ENCODE results near the gene PAX6. TPM values are rescaled to one million over a fixed set of nuclear protein-coding genes. Genes with fewer than 3 reads are reported as not detected.

The PAX6 gene
- total RNA-seq, 1 experiment from 2014 or later, result 0.49 TPM

DNA sequence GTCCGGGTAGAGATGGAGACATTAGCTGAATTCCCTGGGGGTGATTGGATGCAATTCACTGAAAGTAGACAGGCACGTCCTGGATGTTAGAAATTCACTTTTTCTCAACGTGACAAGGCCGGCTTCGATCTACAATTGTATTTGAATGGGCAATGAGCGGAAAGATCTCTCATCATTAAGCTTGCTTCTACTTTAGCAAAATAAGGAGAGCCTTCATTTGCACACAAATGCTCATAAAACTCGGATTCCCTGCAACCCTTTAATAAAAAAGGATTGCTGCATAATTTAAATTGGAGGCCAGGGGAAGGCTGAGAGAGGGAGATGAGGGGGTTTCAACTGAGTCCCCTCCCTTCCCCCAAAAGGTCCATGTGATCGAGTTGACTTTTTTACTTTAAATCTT is 10.6 kb upstream of the PAX6 start:
- no TSS peak for BruUV-seq (replicated peaks)
- Histone ChIP-seq H3K27me3 (ENCODE audit: control insufficient read depth, insufficient read depth, low read length) (peaks cover 2% of the 10 kb centered on the region; the same call in 1 of the 2 replicates), H3K36me3 (ENCODE audit: control insufficient read depth, insufficient read depth, low read length) (no peaks in the 10 kb centered on the region), H3K27ac (ENCODE audit: low read length) (no peak overlapping the region), H3K9me3 (ENCODE audit: control insufficient read depth, insufficient read depth, low read depth, low read length) (no peaks in the 10 kb centered on the region), H3K4me3 (ENCODE audit: low read depth in 2 of 2, low read length in 2 of 2) (no peak overlapping the region), H3K4me1 (ENCODE audit: control insufficient read depth, insufficient read depth, low read length) (no peaks in the 10 kb centered on the region)
- POLR2A ChIA-PET, result no interaction called here
- TF ChIP-seq, protein P1, sequence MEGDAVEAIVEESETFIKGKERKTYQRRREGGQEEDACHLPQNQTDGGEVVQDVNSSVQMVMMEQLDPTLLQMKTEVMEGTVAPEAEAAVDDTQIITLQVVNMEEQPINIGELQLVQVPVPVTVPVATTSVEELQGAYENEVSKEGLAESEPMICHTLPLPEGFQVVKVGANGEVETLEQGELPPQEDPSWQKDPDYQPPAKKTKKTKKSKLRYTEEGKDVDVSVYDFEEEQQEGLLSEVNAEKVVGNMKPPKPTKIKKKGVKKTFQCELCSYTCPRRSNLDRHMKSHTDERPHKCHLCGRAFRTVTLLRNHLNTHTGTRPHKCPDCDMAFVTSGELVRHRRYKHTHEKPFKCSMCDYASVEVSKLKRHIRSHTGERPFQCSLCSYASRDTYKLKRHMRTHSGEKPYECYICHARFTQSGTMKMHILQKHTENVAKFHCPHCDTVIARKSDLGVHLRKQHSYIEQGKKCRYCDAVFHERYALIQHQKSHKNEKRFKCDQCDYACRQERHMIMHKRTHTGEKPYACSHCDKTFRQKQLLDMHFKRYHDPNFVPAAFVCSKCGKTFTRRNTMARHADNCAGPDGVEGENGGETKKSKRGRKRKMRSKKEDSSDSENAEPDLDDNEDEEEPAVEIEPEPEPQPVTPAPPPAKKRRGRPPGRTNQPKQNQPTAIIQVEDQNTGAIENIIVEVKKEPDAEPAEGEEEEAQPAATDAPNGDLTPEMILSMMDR (IDR thresholded peaks at IDR 0.05), result no peak
- TF ChIP-seq TCF7L2 (IDR thresholded peaks at IDR 0.05; ENCODE audit: low read depth, low read length) (no peak), SIN3A (IDR thresholded peaks at IDR 0.05; ENCODE audit: borderline replicate concordance, insufficient read depth, low read depth, low read length) (no peak), POLR2AphosphoS5 (IDR thresholded peaks at IDR 0.05; ENCODE audit: low read depth, low read length) (no peak)
- TF ChIP-seq, protein P2, sequence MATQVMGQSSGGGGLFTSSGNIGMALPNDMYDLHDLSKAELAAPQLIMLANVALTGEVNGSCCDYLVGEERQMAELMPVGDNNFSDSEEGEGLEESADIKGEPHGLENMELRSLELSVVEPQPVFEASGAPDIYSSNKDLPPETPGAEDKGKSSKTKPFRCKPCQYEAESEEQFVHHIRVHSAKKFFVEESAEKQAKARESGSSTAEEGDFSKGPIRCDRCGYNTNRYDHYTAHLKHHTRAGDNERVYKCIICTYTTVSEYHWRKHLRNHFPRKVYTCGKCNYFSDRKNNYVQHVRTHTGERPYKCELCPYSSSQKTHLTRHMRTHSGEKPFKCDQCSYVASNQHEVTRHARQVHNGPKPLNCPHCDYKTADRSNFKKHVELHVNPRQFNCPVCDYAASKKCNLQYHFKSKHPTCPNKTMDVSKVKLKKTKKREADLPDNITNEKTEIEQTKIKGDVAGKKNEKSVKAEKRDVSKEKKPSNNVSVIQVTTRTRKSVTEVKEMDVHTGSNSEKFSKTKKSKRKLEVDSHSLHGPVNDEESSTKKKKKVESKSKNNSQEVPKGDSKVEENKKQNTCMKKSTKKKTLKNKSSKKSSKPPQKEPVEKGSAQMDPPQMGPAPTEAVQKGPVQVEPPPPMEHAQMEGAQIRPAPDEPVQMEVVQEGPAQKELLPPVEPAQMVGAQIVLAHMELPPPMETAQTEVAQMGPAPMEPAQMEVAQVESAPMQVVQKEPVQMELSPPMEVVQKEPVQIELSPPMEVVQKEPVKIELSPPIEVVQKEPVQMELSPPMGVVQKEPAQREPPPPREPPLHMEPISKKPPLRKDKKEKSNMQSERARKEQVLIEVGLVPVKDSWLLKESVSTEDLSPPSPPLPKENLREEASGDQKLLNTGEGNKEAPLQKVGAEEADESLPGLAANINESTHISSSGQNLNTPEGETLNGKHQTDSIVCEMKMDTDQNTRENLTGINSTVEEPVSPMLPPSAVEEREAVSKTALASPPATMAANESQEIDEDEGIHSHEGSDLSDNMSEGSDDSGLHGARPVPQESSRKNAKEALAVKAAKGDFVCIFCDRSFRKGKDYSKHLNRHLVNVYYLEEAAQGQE (IDR thresholded peaks at IDR 0.05; ENCODE audit: insufficient read depth in 1 of 2, low read depth in 2 of 2, low read length in 1 of 2), result no peak
- ATAC-seq, result no peak
- CTCF ChIA-PET, result no interaction called here
- DNase-seq (ENCODE audit: low read depth, low spot score), result no peak
- in situ Hi-C loops (cut with HindIII; ENCODE audit: low pct_unique_long_range_greater_than_20kb, low sequenced_read_pairs), result no loop called here
- intact Hi-C loops (cut with micrococcal nuclease; ENCODE audit: unreplicated experiment), result no loop called here

- H3K9me3 ChIP-seq (ENCODE audit: control insufficient read depth, insufficient read depth, low read depth, low read length), result no peaks in the 10 kb centered on the region
- ATAC-seq (no peak), DNase-seq (ENCODE audit: low read depth, low spot score) (no peak)
- in situ Hi-C loops (cut with HindIII; ENCODE audit: low pct_unique_long_range_greater_than_20kb, low sequenced_read_pairs) (no loop called here), intact Hi-C loops (cut with micrococcal nuclease; ENCODE audit: unreplicated experiment) (no loop called here)
- H3K27me3 ChIP-seq (ENCODE audit: control insufficient read depth, insufficient read depth, low read length), result peaks cover 2% of the 10 kb centered on the region; the same call in 1 of the 2 replicates
- H3K4me1 ChIP-seq (ENCODE audit: control insufficient read depth, insufficient read depth, low read length), result no peaks in the 10 kb centered on the region
- no peak for TF ChIP-seq TCF7L2 (IDR thresholded peaks at IDR 0.05; ENCODE audit: low read depth, low read length)
- no peak overlapping the region for H3K27ac ChIP-seq (ENCODE audit: low read length)
- ChIA-PET POLR2A (no interaction called here), CTCF (interaction anchor here (1.0 kb wide), 1 partner anchor 232 kb away, joined by 3 read pairs; no protein-coding TSS in a partner anchor)
- no peaks in the 10 kb centered on the region for H3K36me3 ChIP-seq (ENCODE audit: control insufficient read depth, insufficient read depth, low read length)
- BruUV-seq (replicated peaks), result no TSS peak
- H3K4me3 ChIP-seq (ENCODE audit: low read depth in 2 of 2, low read length in 2 of 2), result no peak overlapping the region
Measured at GRCh38 chr11:31821235-31821764, 10.2 kb upstream of the PAX6 start.

DNA sequence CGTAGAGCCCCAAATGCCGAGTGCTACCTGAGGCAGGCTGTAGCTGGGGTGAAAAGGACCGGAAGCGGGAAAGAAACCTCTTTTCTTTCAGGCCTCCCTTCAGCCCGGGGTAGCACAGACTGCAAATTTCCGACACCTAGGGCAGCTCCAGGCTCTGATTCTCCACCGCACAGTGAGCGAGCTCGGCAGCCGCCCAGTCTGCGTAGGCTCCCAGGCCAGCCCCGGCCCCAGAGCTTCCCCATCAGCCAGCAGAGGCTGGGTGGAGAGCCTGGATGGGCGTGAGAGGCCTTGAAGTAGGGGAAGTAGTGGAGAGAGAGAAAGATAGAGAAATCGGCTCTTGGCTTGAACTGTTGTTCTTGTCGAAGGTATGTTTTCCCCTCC is 9.3 kb upstream of the PAX6 start:
- ATAC-seq, result no peak

More for the DNA sequence above, 9.3 kb upstream of the PAX6 start:
- H3K36me3 ChIP-seq (ENCODE audit: control insufficient read depth, insufficient read depth, low read length), result no peaks in the 10 kb centered on the region
- peaks cover 4% of the 10 kb centered on the region; the same call in 1 of the 2 replicates for H3K27me3 ChIP-seq (ENCODE audit: control insufficient read depth, insufficient read depth, low read length)
- BruUV-seq (replicated peaks), result no TSS peak
- CTCF ChIA-PET, result interaction anchor here (1.0 kb wide), 1 partner anchor 231 kb away, joined by 3 read pairs; no protein-coding TSS in a partner anchor
- intact Hi-C loops (cut with micrococcal nuclease; ENCODE audit: unreplicated experiment) (no loop called here), in situ Hi-C loops (cut with HindIII; ENCODE audit: low pct_unique_long_range_greater_than_20kb, low sequenced_read_pairs) (no loop called here)
- H3K4me3 ChIP-seq (ENCODE audit: low read depth in 2 of 2, low read length in 2 of 2), result no peak overlapping the region
- POLR2A ChIA-PET, result no interaction called here
- no peaks in the 10 kb centered on the region for H3K9me3 ChIP-seq (ENCODE audit: control insufficient read depth, insufficient read depth, low read depth, low read length)
- DNase-seq (ENCODE audit: low read depth, low spot score), result no peak
- H3K4me1 ChIP-seq (ENCODE audit: control insufficient read depth, insufficient read depth, low read length), result no peaks in the 10 kb centered on the region
- TF ChIP-seq TCF7L2 (IDR thresholded peaks at IDR 0.05; ENCODE audit: low read depth, low read length), result no peak
- no peak for TF ChIP-seq POLR2AphosphoS5 (IDR thresholded peaks at IDR 0.05; ENCODE audit: low read depth, low read length)
- TF ChIP-seq, protein P2 (IDR thresholded peaks at IDR 0.05; ENCODE audit: insufficient read depth in 1 of 2, low read depth in 2 of 2, low read length in 1 of 2), result no peak
- no peak for TF ChIP-seq SIN3A (IDR thresholded peaks at IDR 0.05; ENCODE audit: borderline replicate concordance, insufficient read depth, low read depth, low read length)
- TF ChIP-seq, protein P1 (IDR thresholded peaks at IDR 0.05), result no peak
- no peak overlapping the region for H3K27ac ChIP-seq (ENCODE audit: low read length)
